Mucosa of rectum (tissue), 2 donors: ENCODE measurements around the gene CYP4F3.

ENCODE experiments used
- H3K27ac ChIP-seq, 2 donors: one replicate each; pipeline ENCODE4 v1.7.0; 2013; ENCODE audit warnings: inconsistent platforms in 2 of 2, low read depth in 2 of 2, low read length in 2 of 2
- H3K27me3 ChIP-seq, 2 donors: one replicate each; pipeline ENCODE4 v1.7.0; 2013; ENCODE audit warnings: low read length in 2 of 2; ENCODE audit not compliant: control insufficient read depth in 2 of 2, insufficient read depth in 2 of 2
- H3K36me3 ChIP-seq, 2 donors: one replicate each; pipeline ENCODE4 v1.7.0; 2013; ENCODE audit warnings: low read length in 2 of 2; ENCODE audit not compliant: control insufficient read depth in 2 of 2, insufficient read depth in 2 of 2
- H3K4me1 ChIP-seq, 2 donors: one replicate each; pipeline ENCODE4 v1.7.0; 2013; ENCODE audit warnings: low read length in 2 of 2, mild to moderate bottlenecking in 1 of 2; ENCODE audit not compliant: control insufficient read depth in 2 of 2, insufficient read depth in 2 of 2
- H3K4me3 ChIP-seq, 2 donors: one replicate each; pipeline ENCODE4 v1.7.0; 2013; ENCODE audit warnings: low read length in 2 of 2
- H3K9ac ChIP-seq, 2 donors: one replicate each; pipeline ENCODE4 v1.7.0; 2013; ENCODE audit warnings: low read length in 2 of 2, low read depth in 1 of 2, mild to moderate bottlenecking in 1 of 2
- H3K9me3 ChIP-seq, 2 donors: one replicate each; pipeline ENCODE4 v1.7.0; 2013; ENCODE audit warnings: low read length in 2 of 2; ENCODE audit not compliant: control insufficient read depth in 2 of 2
- donor health status: healthy.
- donor health status: Normal muscosa, but diverticular disease.

CYP4F3 gene

GRCh38 chr19:15614507-15615379, 26.0 kb upstream of the CYP4F3 start, which contains the start of gene CYP4F8:
CYP4F8 (plus strand) TSS chr19:15615218; CDS start chr19:15615617, 399 bp downstream.
- Histone ChIP-seq H3K36me3 (no peaks in the 10 kb centered on the region), H3K27ac (no peak within 1 kb of the TSS), H3K9ac (no peak within 1 kb of the TSS), H3K9me3 (no peaks in the 10 kb centered on the region), H3K27me3 (peaks cover 0 to 3% of the 10 kb centered on the region in 2 donors), H3K4me1 (no peaks in the 10 kb centered on the region), H3K4me3 (no peak within 1 kb of the TSS)

DNA sequence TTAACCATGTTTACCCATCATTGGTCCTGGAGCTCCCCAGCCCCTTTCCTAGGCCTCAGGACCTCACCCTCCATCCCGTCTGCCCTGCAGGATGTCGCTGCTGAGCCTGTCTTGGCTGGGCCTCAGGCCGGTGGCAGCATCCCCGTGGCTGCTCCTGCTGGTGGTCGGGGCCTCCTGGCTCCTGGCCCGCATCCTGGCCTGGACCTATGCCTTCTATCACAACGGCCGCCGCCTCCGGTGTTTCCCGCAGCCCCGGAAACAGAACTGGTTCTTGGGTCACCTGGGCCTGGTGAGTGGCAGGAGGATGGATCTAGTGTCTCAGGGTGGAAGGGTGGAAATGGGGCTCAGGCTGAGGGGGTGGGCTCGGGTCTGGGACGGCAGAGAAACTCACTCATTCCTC, 25.2 kb upstream of the CYP4F3 start:
- no peak overlapping the region for H3K4me3 ChIP-seq
- no peak overlapping the region for H3K9ac ChIP-seq
- no peaks in the 10 kb centered on the region for H3K9me3 ChIP-seq
- H3K36me3 ChIP-seq: no peaks in the 10 kb centered on the region
- H3K4me1 ChIP-seq: no peaks in the 10 kb centered on the region
- no peak overlapping the region for H3K27ac ChIP-seq
- H3K27me3 ChIP-seq: peaks cover 0 to 3% of the 10 kb centered on the region in 2 donors

DNA sequence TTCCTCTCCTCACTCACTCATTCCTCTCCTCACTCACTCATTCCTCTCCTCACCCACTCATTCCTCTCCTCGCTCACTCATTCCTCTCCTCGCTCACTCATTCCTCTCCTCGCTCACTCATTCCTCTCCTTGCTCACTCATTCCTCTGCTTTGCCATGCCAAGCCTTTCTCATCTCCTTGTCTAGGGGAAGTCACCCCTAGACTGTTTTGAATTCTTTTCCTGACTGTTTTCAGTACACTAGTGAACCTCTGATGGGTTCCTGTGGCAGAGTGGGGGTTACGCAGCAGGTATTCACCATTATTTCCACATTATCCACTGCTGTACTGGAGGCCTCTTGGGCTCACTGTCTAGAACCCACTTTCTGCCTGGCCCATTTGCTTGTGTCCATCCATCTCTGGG, 24.5 kb upstream of the CYP4F3 start:
- no peaks in the 10 kb centered on the region for H3K4me1 ChIP-seq
- no peak overlapping the region for H3K4me3 ChIP-seq
- H3K27me3 ChIP-seq: peaks cover 0 to 3% of the 10 kb centered on the region in 2 donors
- no peaks in the 10 kb centered on the region for H3K9me3 ChIP-seq
- no peak overlapping the region for H3K9ac ChIP-seq
- H3K27ac ChIP-seq: no peak overlapping the region
- H3K36me3 ChIP-seq: no peaks in the 10 kb centered on the region

DNA sequence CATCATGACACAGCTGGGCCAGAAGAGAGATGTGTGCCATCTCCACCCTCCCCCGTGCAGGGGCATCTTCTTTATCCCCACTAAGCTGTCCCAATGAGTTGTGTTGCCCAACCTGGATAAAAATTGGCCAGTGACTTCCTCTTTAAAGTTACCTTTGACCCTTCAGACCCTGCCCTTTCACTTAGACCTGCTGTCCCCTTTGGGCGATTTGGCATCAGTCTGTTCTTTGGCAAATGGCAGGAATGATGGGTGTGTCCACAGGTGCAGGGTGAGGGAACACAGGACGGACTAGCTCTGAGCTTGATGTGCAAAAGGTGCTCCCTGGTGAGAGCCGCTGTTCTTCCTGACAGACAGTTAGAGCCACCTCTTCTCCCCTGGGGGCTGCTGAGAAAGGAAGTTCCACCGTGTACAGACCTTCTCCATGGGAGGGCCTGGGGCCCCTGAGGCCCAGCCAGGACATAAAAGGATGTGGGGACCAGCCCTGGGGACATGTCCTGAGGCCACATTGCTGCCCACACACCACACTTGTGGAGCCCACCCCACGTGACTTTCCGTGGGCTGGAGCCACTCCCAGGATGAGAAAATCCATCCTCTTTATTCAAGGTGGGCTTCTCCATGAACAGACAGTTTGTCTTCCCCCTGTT, 23.9 kb upstream of the CYP4F3 start:
- no peaks in the 10 kb centered on the region for H3K9me3 ChIP-seq
- H3K4me3 ChIP-seq: no peak overlapping the region
- H3K9ac ChIP-seq: no peak overlapping the region
- no peaks in the 10 kb centered on the region for H3K4me1 ChIP-seq
- peaks cover 0 to 3% of the 10 kb centered on the region in 2 donors for H3K27me3 ChIP-seq
- no peaks in the 10 kb centered on the region for H3K36me3 ChIP-seq
- no peak overlapping the region for H3K27ac ChIP-seq

DNA sequence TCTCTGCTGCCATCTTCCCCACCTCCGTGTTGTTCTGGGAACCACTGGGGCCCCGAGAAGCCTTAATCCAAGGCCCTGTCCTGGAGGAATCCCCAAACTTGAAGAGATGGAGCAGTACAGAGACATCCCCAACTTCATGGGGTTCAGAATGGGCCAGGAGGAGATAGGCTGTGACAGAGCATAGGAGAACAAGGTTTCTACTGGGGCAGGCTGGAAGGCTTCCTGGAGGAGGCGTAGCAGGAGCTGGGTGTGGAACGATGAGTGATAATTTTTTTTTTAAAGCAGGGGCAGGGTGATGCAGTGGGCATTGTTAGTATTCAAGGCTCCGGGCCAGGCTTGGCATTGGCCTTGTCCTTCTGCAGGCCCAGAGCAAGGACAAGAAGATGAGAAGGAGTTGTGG, 22.4 kb upstream of the CYP4F3 start:
- Histone ChIP-seq H3K36me3 (no peaks in the 10 kb centered on the region), H3K9me3 (no peaks in the 10 kb centered on the region), H3K4me1 (peaks cover 2 to 3% of the 10 kb centered on the region in 2 donors), H3K4me3 (no peak overlapping the region), H3K27me3 (peaks cover 0 to 3% of the 10 kb centered on the region in 2 donors), H3K27ac (no peak overlapping the region), H3K9ac (no peak overlapping the region)

DNA sequence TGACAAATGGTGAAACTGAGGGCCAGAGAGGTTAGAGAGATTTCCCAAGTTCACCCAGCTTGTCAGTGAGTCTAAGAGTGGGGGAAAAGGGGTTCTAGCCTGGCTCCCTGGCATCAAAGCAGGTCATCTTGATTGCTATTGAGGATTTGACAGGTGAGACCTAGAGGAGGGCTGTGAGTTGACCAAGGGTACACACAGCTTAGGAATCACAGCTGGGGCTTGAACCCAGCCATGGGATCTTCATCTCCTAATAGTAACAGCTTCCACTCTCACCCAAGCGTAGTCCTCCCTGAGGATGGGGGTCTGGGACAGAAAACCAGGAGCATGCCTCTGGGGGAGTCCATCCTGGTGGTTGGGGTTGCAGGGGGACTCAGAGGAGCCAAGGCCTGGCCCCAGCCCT, 18.9 kb upstream of the CYP4F3 start:
- Histone ChIP-seq H3K27me3 (peaks cover 0 to 3% of the 10 kb centered on the region in 2 donors), H3K9me3 (no peaks in the 10 kb centered on the region), H3K9ac (no peak overlapping the region)

GRCh38 chr19:15622991-15623390, 17.7 kb upstream of the CYP4F3 start:
- Histone ChIP-seq H3K4me1 (peaks cover 2 to 3% of the 10 kb centered on the region in 2 donors), H3K9ac (no peak overlapping the region), H3K27ac (no peak overlapping the region), H3K27me3 (no peaks in the 10 kb centered on the region), H3K4me3 (no peak overlapping the region), H3K36me3 (no peaks in the 10 kb centered on the region), H3K9me3 (no peaks in the 10 kb centered on the region)

More for the DNA sequence above, 18.9 kb upstream of the CYP4F3 start:
- no peak overlapping the region for H3K4me3 ChIP-seq
- H3K36me3 ChIP-seq: no peaks in the 10 kb centered on the region
- peaks cover 2 to 3% of the 10 kb centered on the region in 2 donors for H3K4me1 ChIP-seq
- no peak overlapping the region for H3K27ac ChIP-seq

GRCh38 chr19:15623711-15624318, 16.9 kb upstream of the CYP4F3 start:
- Histone ChIP-seq H3K4me1 (peaks cover 2 to 3% of the 10 kb centered on the region in 2 donors), H3K27me3 (no peaks in the 10 kb centered on the region), H3K27ac (no peak overlapping the region), H3K36me3 (no peaks in the 10 kb centered on the region), H3K9me3 (no peaks in the 10 kb centered on the region), H3K4me3 (no peak overlapping the region), H3K9ac (no peak overlapping the region)

DNA sequence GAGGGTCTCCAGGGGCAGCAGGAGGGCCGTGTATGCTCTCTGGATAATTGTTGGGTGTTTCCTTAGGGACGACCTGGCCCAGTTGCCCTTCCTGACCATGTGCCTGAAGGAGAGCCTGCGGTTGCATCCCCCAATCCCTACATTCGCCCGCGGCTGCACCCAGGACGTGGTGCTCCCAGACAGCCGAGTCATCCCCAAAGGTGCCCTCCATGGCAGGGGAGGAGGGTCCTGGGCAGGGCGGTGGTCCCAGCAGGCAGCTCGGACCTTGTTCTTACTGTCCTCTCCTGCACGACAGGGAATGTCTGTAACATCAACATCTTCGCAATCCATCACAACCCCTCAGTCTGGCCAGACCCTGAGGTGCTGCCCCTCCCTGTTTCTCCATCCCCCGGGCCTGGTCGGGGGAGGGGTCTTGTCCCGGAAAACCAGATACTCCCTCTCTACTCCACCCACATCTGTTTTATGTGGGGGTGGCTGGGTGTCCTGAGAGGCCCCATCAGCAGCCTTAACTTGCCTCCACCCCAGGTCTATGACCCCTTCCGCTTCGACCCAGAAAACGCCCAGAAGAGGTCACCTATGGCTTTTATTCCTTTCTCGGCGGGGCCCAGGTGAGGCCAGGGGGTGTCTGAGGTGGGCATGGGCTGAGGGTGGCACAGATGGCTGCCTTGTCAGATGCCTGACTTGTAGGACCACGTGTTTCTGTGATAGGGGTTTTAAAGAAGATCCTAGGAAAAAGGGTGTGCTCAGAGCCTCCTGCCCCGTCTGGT, 12.3 kb upstream of the CYP4F3 start:
- no peaks in the 10 kb centered on the region for H3K9me3 ChIP-seq
- H3K4me1 ChIP-seq: peaks cover 0 to 3% of the 10 kb centered on the region in 2 donors
- H3K4me3 ChIP-seq: no peak overlapping the region
- no peak overlapping the region for H3K9ac ChIP-seq
- H3K27ac ChIP-seq: no peak overlapping the region
- H3K36me3 ChIP-seq: no peaks in the 10 kb centered on the region
- no peaks in the 10 kb centered on the region for H3K27me3 ChIP-seq
